HG03442 (cell line): ENCODE results near the gene TNNT2.

Experiments
- ATAC-seq: cut with Tn5 transposase; IDR thresholded peaks from one replicate; pipeline ENCODE4 v1.9.1; 2021; ENCODE audit warnings: mild to moderate bottlenecking, moderate library complexity; ENCODE audit not compliant: unreplicated experiment

TNNT2 gene

DNA sequence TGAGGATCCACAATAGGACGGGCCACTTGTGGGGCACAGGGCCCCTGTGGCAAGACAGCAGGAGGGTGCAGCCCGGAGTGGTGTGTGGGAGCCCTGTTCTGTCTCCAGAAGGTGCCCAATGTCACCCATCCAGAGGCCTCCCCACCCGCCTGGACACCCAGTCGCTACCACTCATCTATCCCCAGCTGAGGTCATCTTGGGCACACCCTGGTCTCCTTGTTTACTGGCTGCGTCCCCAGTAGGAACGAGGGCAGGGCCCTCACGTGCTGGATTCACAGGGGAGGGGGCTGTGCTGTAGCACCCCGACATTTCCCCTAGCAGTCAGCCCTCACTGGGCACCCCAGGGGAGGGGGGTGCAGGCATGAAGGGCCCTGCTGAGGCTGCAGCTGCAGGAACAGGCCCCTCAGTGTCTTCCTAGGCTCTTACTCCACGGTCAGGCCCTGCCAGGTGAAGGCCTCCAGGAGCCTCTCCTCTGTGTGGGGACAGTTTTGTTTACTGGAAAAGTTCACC is 2.3 kb upstream of the TNNT2 start:
- ATAC-seq, result no peak

GRCh38 chr1:201378804-201379203 is 1.3 kb upstream of the TNNT2 start:
- no peak for ATAC-seq

DNA sequence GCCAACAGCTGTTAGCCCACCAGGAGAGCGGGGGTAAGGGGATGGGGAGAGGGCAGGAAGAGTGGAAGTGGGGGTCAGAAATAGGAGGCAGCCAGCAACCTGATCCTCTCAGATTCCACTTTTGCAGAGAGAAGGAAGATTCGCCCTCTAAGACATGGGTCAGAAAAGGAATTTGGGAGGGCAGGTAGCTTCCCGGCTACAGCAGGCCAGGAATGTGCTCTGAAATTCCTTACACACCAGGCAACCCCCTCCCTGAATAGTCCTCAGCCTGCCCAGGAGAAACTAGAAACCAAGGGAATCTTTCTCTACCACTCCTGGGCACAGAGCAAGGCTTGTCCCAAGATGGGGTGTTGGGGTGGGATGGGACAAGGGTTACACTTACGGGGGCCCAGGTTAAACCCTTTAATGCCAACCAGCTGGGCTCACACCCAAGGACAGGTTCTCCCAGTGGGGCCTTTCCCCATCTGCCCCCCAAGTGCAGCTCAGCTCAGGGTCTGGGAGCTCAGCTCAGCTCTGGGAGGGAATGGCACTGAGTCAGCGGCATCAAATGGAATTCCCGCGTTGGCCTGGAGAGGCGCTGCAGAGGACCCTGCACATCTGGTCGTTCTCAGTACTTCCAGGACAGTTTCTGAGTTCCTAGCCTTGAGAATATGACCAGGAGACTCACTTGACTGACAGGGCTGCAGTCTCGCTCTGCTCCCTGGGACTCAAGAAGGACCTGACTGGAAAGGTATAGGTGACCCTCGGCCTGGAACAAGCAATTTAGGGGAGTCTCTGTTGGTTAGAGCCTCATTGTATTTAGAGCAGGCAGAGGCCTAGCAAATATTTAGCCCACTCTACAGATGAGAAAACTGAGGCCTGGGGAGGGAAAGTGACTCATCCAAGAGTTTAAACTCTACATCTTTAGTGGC is 761 bp downstream of the TNNT2 start:
- ATAC-seq, result peak; percentile 60

- ATAC-seq, result no peak
These were observed 1.4 kb downstream of the TNNT2 start for GRCh38 chr1:201376107-201376463.

DNA sequence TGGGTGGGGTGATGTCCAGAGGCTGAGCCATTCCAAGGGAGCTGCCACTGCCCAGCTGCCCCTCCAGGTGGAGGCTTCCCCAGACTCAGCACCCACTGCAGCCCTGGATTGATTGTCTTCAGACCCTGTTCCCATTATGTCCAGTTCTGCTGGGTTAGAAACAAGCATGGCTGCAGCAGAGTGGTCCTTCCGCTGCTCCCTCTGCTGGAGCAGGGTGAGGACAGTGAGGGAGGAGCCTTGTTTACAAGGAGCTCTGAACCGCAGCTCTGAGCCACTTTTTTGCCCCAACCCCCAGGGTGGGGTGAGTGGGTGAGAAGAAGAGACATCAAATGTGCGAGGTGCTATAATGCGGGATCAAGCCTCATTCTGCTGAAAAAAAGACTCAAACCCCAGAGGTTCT is 2.3 kb downstream of the TNNT2 start:
- no peak for ATAC-seq

DNA sequence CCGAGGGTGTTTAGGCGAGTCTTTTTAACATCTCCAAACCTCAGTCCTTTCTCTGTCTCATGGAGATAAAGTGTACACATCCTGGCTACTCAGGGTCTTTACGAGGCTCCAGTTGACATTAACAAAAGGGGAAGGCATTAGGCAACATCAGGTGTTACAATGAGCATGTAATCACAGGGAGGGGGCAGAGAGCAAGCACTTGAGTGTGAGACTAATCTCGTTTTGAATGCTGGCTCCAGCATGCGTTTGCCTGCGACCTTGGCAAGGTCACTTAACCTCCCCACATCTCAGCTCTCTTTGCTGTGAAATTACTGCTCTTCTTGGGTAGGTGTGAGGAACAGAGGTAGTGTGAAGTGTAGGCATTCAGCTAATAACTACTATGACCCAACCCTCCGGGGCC is 3.1 kb downstream of the TNNT2 start:
- no peak for ATAC-seq

GRCh38 chr1:201371792-201372191 is 5.7 kb downstream of the TNNT2 start:
- no peak for ATAC-seq

DNA sequence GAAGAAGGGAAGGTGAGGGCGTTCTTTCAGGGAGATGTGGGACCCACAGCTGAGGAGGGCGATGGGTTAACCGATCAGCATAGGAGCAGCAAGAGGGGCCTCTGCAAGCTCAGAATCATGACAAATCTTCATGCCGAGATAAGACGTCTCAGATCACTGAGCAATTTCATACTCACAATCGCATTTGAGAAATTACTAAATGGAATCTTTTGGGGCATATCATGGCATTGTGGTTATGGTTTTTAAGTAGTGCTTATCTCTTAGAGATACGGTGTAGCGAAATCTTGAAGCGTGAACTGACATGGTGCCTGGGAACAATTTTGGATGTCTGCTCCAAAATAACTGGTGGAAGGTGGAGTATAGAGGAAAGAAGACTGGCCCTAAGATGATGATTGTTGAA is 6.2 kb downstream of the TNNT2 start:
- ATAC-seq, result no peak

GRCh38 chr1:201370500-201370899 is 7.0 kb downstream of the TNNT2 start:
- no peak for ATAC-seq

DNA sequence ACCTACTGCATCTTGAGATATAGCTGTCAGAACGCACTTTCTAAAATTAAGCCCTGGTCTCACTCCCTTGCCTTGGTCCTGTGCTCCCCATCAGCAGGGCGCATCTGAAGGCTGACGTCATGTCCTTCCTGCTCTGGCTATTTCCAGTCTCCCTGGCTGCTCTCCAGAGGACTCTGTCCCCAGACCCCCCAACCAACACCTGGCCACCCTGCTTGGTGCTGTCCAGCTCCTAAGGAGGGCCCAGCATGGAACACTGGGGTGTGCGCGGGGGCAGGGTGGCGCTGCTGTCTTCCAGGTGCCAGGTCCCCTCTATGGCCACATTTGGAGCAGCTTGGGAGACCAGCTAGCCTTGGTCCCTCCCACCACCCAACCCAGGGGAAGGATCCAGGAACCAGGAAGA is 8.3 kb downstream of the TNNT2 start:
- no peak for ATAC-seq

- no peak for ATAC-seq
These were observed 10.8 kb downstream of the TNNT2 start for GRCh38 chr1:201366696-201367095.

GRCh38 chr1:201365251-201365650 is 12.2 kb downstream of the TNNT2 start:
- ATAC-seq, result no peak

DNA sequence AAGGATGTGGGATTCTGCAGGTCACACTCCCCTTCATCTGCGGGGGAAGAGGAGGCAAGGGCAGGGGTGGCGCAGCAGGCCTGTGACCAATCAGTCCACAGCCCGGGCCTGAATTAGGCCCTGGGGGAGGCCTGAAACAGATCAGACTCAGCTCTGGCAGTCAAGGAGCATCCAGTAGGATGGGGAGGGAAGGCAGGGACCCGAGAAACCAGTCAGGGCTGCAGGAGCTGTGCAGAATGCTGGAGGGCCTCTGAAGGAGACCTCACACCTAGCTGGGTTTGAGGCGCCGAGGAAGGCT is 12.7 kb downstream of the TNNT2 start:
- ATAC-seq, result no peak

- ATAC-seq, result no peak
These were observed 14.0 kb downstream of the TNNT2 start for GRCh38 chr1:201363467-201363866.

DNA sequence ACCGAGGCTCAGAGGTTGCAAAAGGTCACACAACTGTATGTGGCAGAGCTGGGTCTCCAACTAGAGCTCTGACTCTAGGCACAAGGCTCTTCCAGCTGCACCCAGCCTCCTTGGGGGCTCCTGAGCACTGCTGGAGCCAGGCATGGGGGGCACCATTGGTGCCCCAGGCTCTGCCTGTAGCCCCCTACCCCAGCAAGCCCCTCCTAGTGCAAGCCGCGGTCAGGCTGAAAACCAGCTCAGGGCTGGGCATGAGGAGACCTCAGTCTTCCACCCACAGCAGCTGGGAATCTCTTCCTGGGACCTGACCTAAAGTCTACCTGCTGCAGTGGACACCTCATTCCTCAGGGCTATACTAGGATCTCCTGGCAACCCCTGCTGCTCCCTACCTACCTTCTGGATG is 14.6 kb downstream of the TNNT2 start:
- no peak for ATAC-seq

- no peak for ATAC-seq
These were observed 15.6 kb downstream of the TNNT2 start for GRCh38 chr1:201361652-201362504.

DNA sequence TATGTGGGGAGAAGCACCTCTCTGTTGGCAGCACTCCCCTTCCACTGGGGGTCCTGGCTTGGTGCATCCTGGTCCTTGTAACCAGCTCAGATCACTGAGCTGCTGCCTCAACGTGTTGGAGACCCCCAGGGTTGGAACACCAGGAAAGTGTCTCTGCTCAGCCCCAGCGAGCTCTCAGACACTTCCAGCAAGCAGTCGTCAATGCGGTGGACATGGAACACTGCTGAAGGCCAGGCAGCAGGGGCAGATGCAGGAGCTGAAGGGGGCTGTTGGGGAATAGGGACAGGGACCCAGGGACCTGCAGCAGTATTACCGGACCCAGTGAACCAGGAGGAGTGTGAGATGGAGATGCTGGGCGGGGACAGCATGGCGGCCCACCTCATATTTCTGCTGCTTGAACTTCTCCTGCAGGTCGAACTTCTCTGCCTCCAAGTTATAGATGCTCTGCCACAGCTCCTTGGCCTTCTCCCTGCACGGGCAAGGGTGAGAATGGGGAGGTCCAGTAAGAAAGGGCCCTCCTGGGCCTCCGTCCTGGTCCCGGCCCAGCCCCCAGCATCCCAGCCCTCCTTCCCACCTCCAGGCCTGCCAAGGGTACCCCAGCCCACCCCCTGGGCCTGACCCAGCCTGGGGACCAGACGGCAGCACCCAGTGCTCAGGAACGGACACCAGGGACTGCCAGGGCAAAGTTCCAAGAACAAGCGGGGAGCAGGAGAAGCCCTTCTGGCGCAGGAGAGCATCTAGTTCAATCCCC is 16.4 kb downstream of the TNNT2 start:
- no peak for ATAC-seq

- no peak for ATAC-seq
These were observed 17.0 kb downstream of the TNNT2 start for GRCh38 chr1:201360486-201360885.

DNA sequence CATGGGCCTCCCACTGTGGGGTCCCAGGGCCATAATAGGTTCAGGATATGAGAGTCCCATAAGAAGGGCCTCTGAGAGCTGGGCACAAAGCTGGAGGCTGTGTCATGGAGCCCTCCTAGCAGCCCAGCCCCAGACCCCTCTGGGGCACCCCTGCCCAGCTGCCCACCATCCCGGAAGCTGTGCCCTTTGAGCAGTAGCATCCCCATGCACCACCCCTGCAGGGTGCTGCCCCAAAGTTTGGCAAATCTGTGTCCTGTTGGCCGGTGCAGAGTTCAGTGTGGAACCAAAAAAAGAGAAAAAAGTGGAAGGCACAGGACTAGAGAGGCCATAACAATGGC is 17.6 kb downstream of the TNNT2 start:
- ATAC-seq, result no peak

- ATAC-seq, result no peak
These were observed 18.2 kb downstream of the TNNT2 start for GRCh38 chr1:201359031-201359872.

DNA sequence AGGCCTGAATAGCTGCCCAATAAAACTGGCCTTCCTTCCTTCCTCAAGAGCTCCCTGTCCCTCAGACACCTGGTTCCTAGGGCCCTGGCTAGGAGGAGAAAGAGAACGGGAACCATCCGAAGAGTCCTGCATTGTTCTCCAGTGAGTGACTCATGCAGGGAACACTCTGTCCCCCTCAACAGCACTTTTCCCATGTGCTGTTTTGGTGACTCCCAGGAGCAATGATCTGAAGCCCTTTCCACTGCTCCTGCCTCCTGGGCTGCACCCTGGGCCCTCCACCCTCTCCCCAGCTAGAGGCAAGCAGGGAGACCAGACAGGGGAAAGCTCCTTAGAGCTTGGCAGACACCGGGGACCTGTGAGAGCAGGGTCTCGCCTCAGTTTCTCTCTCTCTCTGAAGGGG is 18.9 kb downstream of the TNNT2 start:
- ATAC-seq, result no peak
